Measurements from ENCODE around the gene ERMP1.
A peak's percentile ranks its signal among the peaks of the same experiment; 100 is the strongest.

Gene ERMP1

GRCh38 chr9:5863092-5863746, 30.3 kb upstream of the ERMP1 start:
- no peak for DNase-seq
- in situ Hi-C loops (cut with HindIII; ENCODE audit: low pct_ligation_motif_present, low pct_unique_long_range_greater_than_20kb, low sequenced_read_pairs) = no loop called here

GRCh38 chr9:5858833-5859232, 25.9 kb upstream of the ERMP1 start:
- no peak for DNase-seq
- in situ Hi-C loops (cut with HindIII; ENCODE audit: low pct_ligation_motif_present, low pct_unique_long_range_greater_than_20kb, low sequenced_read_pairs) = no loop called here

GRCh38 chr9:5857928-5858327, 25.0 kb upstream of the ERMP1 start:
- in situ Hi-C loops (cut with HindIII; ENCODE audit: low pct_ligation_motif_present, low pct_unique_long_range_greater_than_20kb, low sequenced_read_pairs) = no loop called here
- no peak for DNase-seq

- no peak for DNase-seq
- in situ Hi-C loops (cut with HindIII; ENCODE audit: low pct_ligation_motif_present, low pct_unique_long_range_greater_than_20kb, low sequenced_read_pairs) = no loop called here
These were observed 21.3 kb upstream of the ERMP1 start for GRCh38 chr9:5854063-5854790.

- in situ Hi-C loops (cut with HindIII; ENCODE audit: low pct_ligation_motif_present, low pct_unique_long_range_greater_than_20kb, low sequenced_read_pairs) = no loop called here
- no peak for DNase-seq
These were observed 20.7 kb upstream of the ERMP1 start for GRCh38 chr9:5853617-5854016.

GRCh38 chr9:5852987-5853386, 20.1 kb upstream of the ERMP1 start:
- in situ Hi-C loops (cut with HindIII; ENCODE audit: low pct_ligation_motif_present, low pct_unique_long_range_greater_than_20kb, low sequenced_read_pairs) = no loop called here
- no peak for DNase-seq

GRCh38 chr9:5851445-5851844, 18.5 kb upstream of the ERMP1 start:
- no peak for DNase-seq
- in situ Hi-C loops (cut with HindIII; ENCODE audit: low pct_ligation_motif_present, low pct_unique_long_range_greater_than_20kb, low sequenced_read_pairs) = no loop called here

- in situ Hi-C loops (cut with HindIII; ENCODE audit: low pct_ligation_motif_present, low pct_unique_long_range_greater_than_20kb, low sequenced_read_pairs) = no loop called here
- no peak for DNase-seq
These were observed 17.8 kb upstream of the ERMP1 start for GRCh38 chr9:5850724-5851122.

GRCh38 chr9:5848372-5848882, 15.5 kb upstream of the ERMP1 start:
- no peak for DNase-seq
- in situ Hi-C loops (cut with HindIII; ENCODE audit: low pct_ligation_motif_present, low pct_unique_long_range_greater_than_20kb, low sequenced_read_pairs) = no loop called here

GRCh38 chr9:5846501-5846921, 13.6 kb upstream of the ERMP1 start:
- in situ Hi-C loops (cut with HindIII; ENCODE audit: low pct_ligation_motif_present, low pct_unique_long_range_greater_than_20kb, low sequenced_read_pairs) = no loop called here
- DNase-seq = no peak

GRCh38 chr9:5846096-5846495, 13.2 kb upstream of the ERMP1 start:
- in situ Hi-C loops (cut with HindIII; ENCODE audit: low pct_ligation_motif_present, low pct_unique_long_range_greater_than_20kb, low sequenced_read_pairs) = no loop called here
- DNase-seq = no peak

GRCh38 chr9:5845157-5845531, 12.2 kb upstream of the ERMP1 start:
- in situ Hi-C loops (cut with HindIII; ENCODE audit: low pct_ligation_motif_present, low pct_unique_long_range_greater_than_20kb, low sequenced_read_pairs) = no loop called here
- DNase-seq = no peak

GRCh38 chr9:5843794-5844471, 11.0 kb upstream of the ERMP1 start:
- in situ Hi-C loops (cut with HindIII; ENCODE audit: low pct_ligation_motif_present, low pct_unique_long_range_greater_than_20kb, low sequenced_read_pairs) = no loop called here
- no peak for DNase-seq

GRCh38 chr9:5842929-5843793, 10.2 kb upstream of the ERMP1 start:
- DNase-seq = no peak
- in situ Hi-C loops (cut with HindIII; ENCODE audit: low pct_ligation_motif_present, low pct_unique_long_range_greater_than_20kb, low sequenced_read_pairs) = no loop called here

GRCh38 chr9:5841771-5842573, 9.1 kb upstream of the ERMP1 start:
- in situ Hi-C loops (cut with HindIII; ENCODE audit: low pct_ligation_motif_present, low pct_unique_long_range_greater_than_20kb, low sequenced_read_pairs) = no loop called here
- no peak for DNase-seq

- in situ Hi-C loops (cut with HindIII; ENCODE audit: low pct_ligation_motif_present, low pct_unique_long_range_greater_than_20kb, low sequenced_read_pairs) = no loop called here
- no peak for DNase-seq
These were observed 7.9 kb upstream of the ERMP1 start for GRCh38 chr9:5840788-5841187.

- in situ Hi-C loops (cut with HindIII; ENCODE audit: low pct_ligation_motif_present, low pct_unique_long_range_greater_than_20kb, low sequenced_read_pairs) = no loop called here
- no peak for DNase-seq
These were observed 6.6 kb upstream of the ERMP1 start for GRCh38 chr9:5839572-5839902.

GRCh38 chr9:5838884-5839571, 6.1 kb upstream of the ERMP1 start:
- in situ Hi-C loops (cut with HindIII; ENCODE audit: low pct_ligation_motif_present, low pct_unique_long_range_greater_than_20kb, low sequenced_read_pairs) = no loop called here
- DNase-seq = peak; percentile 53

Data from ACHN (cell line).